GM21423 (cell line): Measurements from ENCODE around the gene CASK.
"Not testable (repeated sequence)": the region's sequence is repeated elsewhere in the genome, so short reads cannot be mapped to it uniquely, and the experiment has no call there.

ENCODE experiments used
- ATAC-seq: cut with Tn5 transposase; IDR thresholded peaks from one replicate; pipeline ENCODE4 v1.9.1; 2021; ENCODE audit warnings: mild to moderate bottlenecking, moderate library complexity; ENCODE audit not compliant: unreplicated experiment

CASK gene

DNA sequence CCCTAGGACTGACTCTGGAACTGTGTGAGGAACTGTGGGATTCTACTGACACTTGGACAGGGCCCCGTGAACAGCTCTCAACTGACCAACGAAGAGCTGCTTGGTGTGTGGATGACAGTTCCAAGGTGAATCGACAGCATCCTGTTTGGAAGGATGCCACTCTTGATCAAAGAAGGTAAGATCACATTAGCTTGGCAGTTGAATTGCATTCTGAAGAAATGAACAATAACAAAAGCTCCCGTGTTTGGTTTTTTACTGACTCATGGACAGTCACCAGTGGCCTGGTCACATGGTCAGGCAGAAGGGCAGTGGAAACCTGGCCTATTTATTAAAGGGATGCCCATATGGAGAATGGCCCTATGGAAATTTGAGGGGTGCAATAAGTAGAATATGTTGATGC, 267.7 kb downstream of the CASK start:
- ATAC-seq, result no peak

DNA sequence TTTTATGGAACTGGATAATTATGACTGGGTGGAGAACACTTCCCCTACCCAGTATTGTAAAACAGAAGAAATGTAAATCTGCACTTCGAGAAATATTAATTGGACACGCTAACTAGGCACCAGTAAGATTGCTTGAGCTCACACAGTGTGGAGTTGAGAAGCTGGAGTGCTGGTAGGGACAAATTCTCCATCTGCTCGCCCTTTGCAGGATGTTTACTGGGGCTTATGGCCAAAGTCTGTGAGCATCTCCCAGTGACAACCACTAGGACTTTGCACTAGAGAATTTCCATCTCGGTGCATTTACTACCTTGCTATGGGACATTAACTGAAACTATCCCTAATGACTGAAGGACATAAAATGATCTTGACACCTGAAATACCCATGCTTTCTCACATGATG, 268.3 kb downstream of the CASK start:
- no peak for ATAC-seq

DNA sequence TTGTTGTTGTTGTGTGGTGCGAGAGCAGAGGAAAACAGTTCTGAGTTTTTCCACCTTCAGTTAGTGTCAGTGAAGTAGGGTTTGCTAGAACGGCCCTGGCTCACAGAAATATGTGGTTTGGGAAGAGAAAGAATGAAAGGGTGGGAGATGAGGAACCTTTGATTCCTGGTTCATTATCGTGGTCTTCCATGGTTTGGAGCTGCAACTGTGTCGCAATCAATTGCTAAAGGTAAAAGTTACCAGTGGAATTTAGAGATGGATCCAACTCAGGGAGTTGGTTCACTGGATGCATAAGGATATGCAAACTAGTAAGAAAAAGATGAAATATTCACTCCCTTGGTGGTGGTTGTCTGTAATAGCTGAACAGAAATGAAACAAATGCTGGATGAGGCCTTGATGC, 270.2 kb downstream of the CASK start:
- ATAC-seq, result no peak

DNA sequence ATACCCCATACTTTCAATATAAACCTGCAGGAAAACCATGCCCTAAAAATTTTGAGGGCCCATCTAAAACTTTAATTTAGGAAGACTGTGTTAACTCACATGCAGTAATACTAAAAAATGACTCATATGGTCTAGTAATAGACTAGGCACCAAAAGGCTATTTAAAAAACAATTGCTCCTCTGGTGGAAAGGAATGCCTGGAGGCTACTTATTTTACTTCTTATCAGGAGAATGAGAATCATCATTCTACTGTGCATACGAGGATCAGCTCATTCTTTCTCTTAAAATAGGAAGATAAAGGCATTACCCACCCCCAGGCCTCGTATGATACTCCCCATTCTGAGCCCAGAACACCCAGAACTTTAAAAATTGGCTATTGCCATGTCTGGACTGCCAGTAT, 277.2 kb downstream of the CASK start:
- ATAC-seq, result not testable (repeated sequence)

DNA sequence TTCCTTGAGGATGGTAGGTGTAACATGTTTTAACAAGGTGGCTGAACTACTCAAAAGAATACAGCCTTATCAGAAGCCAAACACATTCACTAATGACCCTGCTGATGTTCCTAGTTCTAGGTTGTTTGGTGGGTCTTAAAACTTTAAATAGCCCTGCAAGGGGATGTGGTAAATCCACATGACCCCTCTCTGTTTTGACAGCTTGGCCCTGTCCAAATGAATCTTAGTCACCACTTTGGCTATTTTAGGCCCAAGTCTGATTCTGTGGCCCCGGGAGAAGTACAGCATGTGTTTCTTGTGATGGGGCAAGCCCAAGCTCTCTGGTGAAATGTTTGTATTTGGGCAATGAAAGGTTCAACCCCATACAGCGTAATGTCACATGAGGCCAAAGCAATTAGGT, 289.1 kb downstream of the CASK start:
- no peak for ATAC-seq

DNA sequence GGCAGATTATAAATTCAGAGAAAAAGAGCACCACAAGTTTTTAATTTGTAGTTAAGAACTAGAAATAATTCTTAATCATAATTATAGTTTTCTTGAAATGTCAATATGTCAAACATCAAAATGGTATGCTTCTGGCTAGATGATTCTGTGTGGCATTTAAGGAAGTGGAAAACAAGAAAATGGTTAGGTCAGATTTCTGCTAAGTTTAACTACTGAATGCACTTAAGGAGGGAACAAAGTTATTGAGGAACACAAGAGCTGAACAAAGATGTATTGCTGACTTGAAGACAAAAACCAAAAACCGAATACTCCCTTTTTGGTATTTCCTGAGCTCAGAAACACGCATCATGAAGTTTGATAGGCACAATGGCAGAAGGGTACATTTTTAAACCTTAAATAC, 293.3 kb downstream of the CASK start:
- no peak for ATAC-seq

DNA sequence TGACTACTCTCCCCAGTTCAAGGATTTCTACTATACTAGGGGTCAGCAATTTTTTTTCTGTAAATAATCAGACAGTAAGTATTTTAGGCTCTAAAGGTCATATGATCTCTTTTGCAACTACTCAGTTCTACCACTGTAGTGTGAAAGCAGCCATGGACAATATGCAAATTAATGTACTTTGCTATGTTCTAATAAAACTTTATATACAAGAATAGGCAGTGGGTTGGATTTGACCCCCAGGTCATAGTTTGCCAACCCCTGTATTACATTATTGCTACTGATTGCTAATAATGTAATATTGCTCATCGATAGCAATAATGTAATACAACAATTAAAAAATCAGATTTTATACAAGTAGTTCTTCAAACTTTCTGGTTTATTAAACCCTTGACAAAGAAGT, 293.8 kb downstream of the CASK start:
- no peak for ATAC-seq

DNA sequence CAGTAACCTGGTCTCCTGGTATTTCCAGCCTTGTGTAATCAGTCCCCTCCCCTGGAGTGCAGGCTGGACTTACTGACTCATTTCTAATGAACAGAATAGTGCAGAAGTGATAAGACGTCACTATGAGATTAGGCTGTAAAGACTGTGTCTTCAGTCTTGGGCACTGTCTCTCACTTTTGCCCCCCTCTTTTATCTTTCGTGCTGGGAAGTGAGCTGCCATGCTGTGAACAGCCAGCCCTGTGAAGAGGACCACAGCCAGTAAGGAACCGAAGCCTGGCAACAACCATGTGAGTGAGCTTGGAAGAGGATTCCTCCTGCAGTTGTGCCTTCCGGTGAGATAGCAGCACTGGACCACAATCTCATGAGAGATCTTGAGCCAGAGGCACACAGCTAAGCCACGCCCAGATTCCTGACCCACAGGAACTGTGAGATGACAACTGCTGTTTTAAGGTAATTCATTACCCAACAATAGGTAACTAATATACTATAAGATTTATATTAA, 302.1 kb downstream of the CASK start:
- no peak for ATAC-seq

DNA sequence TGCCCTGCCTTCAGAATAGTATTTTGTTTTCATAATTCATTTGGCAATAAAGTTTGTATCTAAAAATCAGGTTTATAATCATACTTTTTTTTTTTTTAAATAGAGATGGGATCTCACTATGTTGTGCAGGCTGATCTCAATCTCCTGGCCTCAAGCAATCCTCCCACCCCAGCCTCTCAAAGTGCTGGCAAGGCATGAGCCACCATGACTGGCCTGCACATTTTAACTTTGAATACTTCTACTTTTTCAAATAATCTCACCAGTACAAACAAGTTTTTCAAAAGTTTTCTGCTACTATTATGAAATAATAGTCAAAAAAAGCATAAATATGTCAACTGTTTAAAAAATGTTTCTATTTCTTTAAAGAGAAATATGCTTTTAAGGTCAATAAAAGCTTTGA, 304.1 kb downstream of the CASK start:
- ATAC-seq, result no peak

DNA sequence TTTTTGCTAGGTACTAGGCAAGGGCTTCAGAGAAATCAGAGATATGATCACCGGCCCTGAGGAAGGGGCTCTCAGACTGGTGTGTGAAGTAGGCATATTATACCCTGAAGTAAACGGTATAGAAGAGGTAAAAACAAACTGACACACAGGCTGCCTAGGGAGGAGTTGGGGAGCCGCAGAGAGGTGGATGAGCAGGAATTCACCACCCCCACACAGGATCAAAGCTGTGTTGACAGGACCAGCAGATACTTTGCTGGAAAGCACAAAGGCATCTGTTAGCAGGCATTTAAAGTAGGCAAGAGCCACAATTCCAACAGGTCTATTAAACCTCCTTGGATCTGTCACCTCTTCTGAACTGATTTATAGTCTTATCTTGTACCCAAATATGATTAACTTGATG, 306.4 kb downstream of the CASK start:
- no peak for ATAC-seq

DNA sequence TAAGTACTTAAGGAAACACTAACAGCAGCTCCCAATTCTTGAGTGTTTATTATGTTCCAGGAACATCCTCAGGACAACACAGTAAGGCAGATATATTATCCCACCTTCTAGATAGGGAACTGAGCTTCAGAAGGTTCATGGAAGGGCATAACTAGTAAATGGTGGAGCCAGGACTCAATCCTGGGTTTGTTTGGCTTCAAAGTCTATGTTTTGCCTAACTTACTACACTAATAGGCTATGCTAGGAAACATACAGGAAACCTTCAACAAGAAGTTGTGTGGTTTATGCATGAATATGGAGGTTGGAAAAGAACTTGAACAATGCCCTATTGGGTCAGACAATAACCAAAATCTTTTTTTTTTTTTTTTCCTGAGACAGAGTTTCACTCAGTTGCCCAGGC, 307.1 kb downstream of the CASK start:
- no peak for ATAC-seq

DNA sequence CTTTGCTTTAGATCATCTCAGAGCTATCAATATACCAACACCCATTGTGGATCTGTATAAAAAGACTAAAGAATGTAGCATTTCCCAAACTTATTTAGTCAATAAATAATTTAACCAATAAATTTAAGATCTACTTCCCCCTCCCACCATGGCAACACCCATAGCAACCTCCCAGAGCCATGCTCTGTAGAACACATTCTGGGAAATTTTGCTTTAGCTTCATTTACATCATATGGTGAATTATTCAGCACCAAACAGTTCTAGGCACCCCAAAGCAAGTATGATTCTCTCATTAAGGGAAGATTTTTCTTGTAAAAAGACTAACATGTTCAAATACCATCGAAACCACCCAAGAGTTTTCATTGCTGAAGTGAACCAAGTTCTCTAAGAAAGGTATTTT, 315.1 kb downstream of the CASK start:
- ATAC-seq, result no peak

DNA sequence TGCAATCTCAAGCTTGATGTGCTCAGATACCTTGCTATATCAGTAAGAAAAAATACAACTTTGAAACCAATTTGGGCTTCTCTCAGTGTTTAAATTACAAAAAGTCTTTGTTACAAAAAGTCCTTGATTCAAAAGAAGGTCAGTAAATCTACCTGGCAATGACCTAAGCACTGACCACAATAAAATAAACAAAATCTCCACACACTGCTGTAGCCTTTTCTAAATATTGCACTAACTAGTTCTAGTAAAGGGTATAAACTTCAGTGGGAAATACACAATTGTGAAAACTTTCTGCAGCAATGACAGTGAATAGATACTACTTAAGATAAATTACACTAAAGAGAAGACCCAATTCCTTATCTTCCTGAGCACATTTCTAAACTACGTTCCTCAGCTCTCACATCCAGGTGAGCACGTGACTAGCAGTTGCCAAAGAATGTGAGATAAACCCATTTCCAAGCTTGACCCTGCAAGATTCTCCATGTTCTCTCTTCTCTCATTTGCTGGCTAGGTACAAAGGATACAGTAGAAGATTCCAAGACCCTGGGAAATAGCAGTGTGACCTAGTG, 316.0 kb downstream of the CASK start:
- ATAC-seq, result no peak

DNA sequence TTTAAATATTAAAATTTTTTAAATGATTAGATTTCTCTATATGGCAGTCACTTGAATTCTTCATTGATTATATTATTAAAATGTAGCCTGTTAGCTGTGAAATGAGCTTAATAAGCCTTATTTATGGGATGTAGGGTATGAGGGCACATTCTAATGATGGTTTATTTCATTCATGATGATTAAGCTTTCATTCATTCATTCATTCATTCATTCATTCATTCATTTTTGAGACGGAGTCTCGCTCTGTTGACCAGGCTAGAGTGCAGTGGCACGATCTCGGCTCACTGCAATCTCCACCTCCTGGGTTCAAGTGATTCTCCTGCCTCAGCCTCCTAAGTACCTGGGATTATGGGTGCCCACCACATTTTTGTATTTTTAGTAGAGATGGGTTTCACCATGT, 317.3 kb downstream of the CASK start:
- not testable (repeated sequence) for ATAC-seq

DNA sequence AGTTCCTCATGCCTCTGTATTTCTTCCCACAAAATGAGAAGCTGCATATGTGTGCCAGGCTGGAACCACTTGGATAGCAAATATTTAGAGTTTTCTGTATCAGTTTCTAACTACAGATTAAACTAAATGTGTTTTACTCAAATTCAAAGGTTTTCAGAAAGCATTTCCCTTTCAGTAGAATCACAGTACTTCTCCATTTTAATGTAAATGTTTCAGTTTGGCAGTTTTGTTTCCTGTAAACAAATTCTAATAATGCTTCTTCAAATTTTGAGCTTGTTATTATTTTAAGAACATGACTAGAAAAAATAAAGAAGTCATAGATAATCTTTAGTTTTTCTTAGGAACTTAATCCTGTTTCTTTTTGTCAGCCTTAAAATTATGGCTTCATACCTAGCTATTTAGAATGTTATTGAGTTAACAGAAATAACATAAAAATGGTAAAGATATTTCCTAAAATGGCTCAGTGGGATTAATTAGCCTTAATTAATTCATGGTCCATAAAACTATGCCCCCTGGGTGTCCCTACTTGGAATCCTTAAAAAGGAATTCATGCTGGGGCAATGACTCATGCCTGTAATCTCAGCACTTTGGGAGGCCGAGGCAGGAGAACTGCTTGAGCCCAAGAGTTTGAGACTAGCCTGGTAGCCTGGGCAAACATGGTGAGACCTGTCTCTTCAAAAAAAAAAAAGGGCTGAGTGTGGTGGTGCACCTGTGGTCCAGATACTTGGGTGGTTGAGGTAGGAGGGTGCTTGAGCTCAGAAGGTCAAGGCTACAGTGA, 318.4 kb downstream of the CASK start:
- ATAC-seq, result no peak

DNA sequence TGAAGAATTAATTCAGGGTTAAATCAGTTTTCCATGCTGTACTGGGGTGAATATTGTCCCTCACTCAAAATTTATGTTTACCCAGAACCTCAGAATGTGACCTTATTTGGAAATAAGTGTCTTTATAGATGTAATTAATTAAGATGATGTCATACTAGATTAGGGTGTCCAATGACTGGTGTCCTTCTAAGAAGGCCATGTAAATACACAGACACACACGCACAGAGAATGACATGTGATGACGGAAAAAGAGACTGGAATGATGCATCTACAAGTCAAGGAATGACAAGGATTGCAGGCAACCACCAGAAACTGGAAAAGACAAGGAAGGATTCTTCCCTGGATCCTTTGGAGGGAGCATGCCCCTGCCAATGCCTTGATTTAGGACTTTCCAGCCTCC, 319.2 kb downstream of the CASK start:
- ATAC-seq, result no peak

DNA sequence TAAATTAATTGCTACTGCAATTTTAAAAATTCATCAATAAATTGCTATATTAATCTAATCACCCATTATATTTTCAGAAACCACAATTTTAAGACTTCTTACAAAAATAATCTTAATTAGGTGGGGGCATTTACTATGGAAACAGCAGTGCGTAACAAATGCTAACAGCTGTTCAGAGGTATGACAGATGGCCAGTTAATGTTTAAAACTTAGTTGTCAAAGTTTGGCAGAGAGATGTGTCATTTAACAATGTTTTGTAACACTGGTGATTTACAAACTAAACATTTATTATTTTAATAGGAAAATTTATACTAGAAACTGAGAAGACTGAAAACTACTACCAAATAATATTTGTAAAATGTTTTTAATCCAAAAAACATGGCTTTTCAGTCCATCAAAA, 319.8 kb downstream of the CASK start:
- no peak for ATAC-seq

DNA sequence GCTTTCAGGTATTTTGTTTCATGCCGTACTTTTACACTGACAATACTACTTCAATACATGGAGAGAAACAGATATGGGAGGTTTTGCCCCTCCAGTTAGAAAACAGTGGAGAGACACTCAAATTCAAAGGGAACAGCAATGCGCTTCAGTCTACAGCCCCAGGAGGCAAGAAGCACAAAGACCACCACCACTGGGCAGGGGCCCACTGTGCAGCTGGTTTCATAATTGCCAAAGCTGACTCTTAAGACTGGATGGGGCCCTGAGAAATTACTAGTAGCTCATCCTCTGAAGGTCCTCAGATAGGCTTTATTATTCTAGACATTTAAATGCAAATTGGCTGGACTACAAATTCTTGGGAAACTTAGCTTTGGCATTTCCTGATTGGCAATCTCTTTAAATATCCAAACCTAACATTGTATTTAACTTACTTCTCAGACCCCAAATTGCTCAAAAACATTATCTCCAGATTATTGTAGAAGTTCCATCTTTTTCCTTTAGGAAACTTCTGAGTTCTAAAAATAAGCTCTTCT, 320.5 kb downstream of the CASK start:
- no peak for ATAC-seq

DNA sequence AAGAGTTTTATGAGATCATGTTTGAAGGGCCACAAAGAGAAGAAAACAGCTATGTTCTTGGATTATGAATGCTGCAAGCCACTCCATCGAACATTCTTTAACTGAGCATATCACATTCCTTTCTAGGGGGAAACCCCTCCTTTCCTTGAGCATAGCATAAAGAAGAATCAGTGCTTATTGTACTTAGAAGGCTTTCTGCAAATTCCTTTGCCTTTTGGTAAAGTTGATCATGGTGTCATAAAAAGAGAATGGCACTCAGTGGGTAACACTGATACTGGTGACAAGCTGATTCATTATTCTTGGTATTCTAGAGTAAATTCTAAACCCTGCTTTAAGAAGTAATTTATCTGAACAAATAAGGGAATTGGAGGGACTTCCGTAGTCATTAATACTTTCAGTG, 323.1 kb downstream of the CASK start:
- ATAC-seq, result no peak

DNA sequence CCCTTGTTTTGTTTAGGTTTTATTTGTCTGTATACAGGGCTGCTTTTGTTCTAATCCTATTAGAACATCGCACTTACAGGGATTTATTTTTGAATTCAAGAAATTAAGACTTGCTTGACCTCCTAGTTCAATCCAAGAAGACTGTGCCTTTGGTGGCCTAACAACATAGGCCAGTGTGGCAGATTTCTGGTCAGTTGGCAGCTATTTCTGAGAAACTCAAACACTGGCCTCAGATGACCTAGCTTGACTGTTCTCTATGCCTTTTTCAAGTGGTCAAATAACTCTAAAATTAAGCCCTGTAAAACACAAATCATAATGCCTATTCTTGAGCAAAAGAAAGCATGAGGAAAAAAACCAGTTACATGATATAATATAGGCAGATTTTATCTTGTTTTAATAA, 323.8 kb downstream of the CASK start:
- ATAC-seq, result no peak

DNA sequence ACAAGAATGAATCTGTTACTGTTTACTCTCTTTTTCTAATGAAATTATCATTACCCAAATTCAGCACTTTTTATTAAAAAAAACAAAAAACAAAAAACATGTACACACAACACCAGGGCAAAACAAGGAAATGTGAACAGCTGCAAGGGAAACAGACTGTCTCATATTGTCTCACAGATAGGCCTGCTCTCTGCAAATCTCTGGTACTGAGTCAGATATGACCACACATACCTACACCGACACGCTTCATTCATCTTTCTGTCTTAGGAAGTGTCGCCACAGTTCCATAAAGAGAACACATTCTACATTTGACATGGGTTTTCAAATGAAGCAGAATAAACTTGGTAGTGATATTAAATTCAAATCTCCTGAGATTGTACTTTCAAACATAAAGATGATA, 326.8 kb downstream of the CASK start:
- peak; percentile 94 for ATAC-seq

DNA sequence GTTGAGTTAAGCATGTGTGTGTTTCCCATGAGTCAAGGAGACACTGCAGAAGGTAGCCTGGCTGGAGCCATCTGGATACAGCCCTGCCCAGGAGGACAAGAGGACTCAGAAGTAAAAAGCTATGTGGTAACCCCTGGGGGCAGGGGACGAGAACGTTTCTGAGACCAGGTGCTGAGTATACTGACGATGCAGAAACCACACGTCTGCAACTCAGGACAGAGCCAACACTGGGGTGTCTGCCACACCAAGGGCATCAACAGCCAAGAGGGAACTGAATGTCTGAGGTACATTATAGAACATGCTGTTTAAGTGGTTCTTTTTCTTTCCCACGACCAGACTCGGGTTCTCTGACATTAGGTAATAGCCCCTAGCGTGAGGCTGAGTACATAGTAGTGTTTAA, 328.7 kb downstream of the CASK start:
- ATAC-seq, result peak; percentile 50

DNA sequence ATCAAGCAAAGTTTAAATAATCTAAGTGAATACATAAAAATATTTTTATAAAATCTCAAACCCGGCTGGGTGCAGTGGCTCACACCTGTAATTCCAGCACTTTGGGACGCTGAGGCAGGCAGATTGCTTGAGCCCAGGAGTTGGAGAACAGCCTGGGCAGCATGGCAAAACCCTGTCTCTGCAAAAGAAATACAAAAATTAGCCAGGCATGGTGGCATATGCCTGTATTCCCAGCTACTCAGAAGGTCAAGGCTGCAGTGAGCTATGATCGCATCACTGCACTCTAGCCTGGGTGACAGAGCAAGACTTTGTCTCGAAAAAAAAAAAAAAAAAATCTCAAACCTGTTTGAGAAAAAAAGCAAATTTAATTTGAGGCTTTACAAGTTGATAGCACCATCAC, 331.4 kb downstream of the CASK start:
- ATAC-seq, result no peak
